ENCODE measurements around the gene SLC16A7. TPM values are rescaled to one million over a fixed set of nuclear protein-coding genes. Genes with fewer than 3 reads are reported as not detected.

Gene SLC16A7
- total and polyA plus RNA-seq, 2 of the 8 experiments (the other 6 are each of a cell fraction or from before 2014, with no cell fraction given): 0.74 to 4.3 TPM

DNA sequence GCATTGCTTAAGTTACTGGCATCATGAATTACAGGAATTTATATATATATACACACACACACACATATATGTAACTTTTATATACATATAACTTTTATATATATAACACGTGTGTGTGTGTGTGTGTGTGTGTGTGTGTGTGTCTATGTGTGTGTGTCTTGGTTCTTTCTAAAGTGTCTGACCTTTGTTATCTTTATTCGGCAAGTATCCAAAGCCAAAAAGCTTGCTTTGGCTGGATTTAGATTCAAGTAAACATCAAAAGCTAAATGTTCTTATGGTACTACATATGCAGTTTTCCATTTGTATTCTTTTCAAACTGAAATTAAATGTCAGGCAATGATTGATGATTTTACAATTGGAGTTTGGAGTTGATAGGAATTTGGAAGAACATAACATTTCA lies 69.9 kb downstream of the SLC16A7 start:
- no peaks in the 10 kb centered on the region for H3K36me3 ChIP-seq (ENCODE audit: control insufficient read depth in 2 of 4, insufficient read depth in 4 of 4, low read length in 3 of 4)
- WGBS, 2 experiments (ENCODE audit: extremely low coverage in 1 of 2, insufficient coverage in 1 of 2, insufficient read length in 1 of 2, insufficient replicate concordance in 2 of 2, low coverage in 1 of 2, low lambda C conversion rate in 2 of 2, missing lambda C conversion rate in 1 of 2): 88% methylated on average over 2 of the region's 2 CpGs; no CpG with 5 or more reads in 1 of the 2 experiments
- H3K27ac ChIP-seq (ENCODE audit: low read depth, low read length): no peak overlapping the region
- DNase-seq (ENCODE audit: low read depth in 1 of 2, low spot score in 2 of 2) (no peak), FAIRE-seq (no peak)
- no peak overlapping the region for H2BK15ac ChIP-seq (ENCODE audit: low read length)
- H2BK5ac ChIP-seq (ENCODE audit: low read depth, low read length): no peak overlapping the region
- H2BK120ac ChIP-seq (replicated peaks; ENCODE audit: low read depth, low read length): no peak overlapping the region
- H2BK12ac ChIP-seq (ENCODE audit: low read depth, low read length): no peak overlapping the region
- no peak overlapping the region for H3K23ac ChIP-seq (ENCODE audit: insufficient read length)
- peaks cover 15 to 18% of the 10 kb centered on the region in 2 experiments for H3K9me3 ChIP-seq (ENCODE audit: insufficient read depth in 2 of 2, low read depth in 1 of 2, low read length in 1 of 2)
- H3K4ac ChIP-seq (replicated peaks; ENCODE audit: insufficient read length, low read depth, low read length): no peak overlapping the region
- ChIA-PET CTCF (ENCODE audit: partially characterized antibody) (interaction anchor here (0.7 kb wide), 2 partner anchors 15 to 18 kb away, joined by 3 read pairs; no protein-coding TSS in a partner anchor), POLR2A (ENCODE audit: partially characterized antibody) (no interaction called here)
- H3K9ac ChIP-seq (replicated peaks in 1 of 4; ENCODE audit: extremely low read depth in 1 of 4, low read depth in 3 of 4, low read length in 3 of 4): no peak overlapping the region
- no peak overlapping the region for H2AK5ac ChIP-seq (ENCODE audit: low read depth, low read length)
- no peak overlapping the region for H4K91ac ChIP-seq (replicated peaks; ENCODE audit: insufficient read length, low read length)
- no peak overlapping the region for H3K14ac ChIP-seq (ENCODE audit: insufficient read length)
- H2AFZ ChIP-seq (ENCODE audit: low read length): no peak overlapping the region
- no peaks in the 10 kb centered on the region for H3K79me1 ChIP-seq (ENCODE audit: low read depth, low read length)
- H3K56ac ChIP-seq (replicated peaks; ENCODE audit: insufficient read length, low read depth, low read length): no peak overlapping the region
- no peak overlapping the region for H2BK20ac ChIP-seq (ENCODE audit: low read length)
- H4K5ac ChIP-seq (ENCODE audit: insufficient read length, low read depth, low read length): no peak overlapping the region
- H3K4me2 ChIP-seq (ENCODE audit: insufficient read depth in 1 of 2, low read depth in 2 of 2, low read length in 2 of 2): no peak overlapping the region
- no peak overlapping the region for H3K4me3 ChIP-seq (ENCODE audit: extremely low read depth in 1 of 4, insufficient read depth in 2 of 4, low read depth in 3 of 4, low read length in 4 of 4)
- no peak overlapping the region for H4K8ac ChIP-seq (ENCODE audit: extremely low read depth, insufficient read depth, low read length)
- H3K27me3 ChIP-seq (replicated peaks in 1 of 4; ENCODE audit: control insufficient read depth in 3 of 4, extremely low read depth in 1 of 4, insufficient read depth in 3 of 4, low read length in 3 of 4): no peaks in the 10 kb centered on the region
- H4K20me1 ChIP-seq (replicated peaks in 1 of 2; ENCODE audit: control insufficient read depth in 1 of 2, insufficient read depth in 2 of 2, low read length in 2 of 2): no peaks in the 10 kb centered on the region
- H3K23me2 ChIP-seq (ENCODE audit: low read depth, low read length): no peaks in the 10 kb centered on the region; the same call in 1 of the 2 replicates
- H3K4me1 ChIP-seq (replicated peaks in 1 of 4; ENCODE audit: control insufficient read depth in 3 of 4, insufficient read depth in 4 of 4, low read length in 3 of 4): no peaks in the 10 kb centered on the region
- no peak overlapping the region for H3K18ac ChIP-seq (ENCODE audit: extremely low read depth, low read length)
- H3K79me2 ChIP-seq (ENCODE audit: control insufficient read depth in 1 of 2, insufficient read depth in 2 of 2, low read length in 2 of 2): no peaks in the 10 kb centered on the region
- TF ChIP-seq CEBPB (IDR thresholded peaks at IDR 0.05; ENCODE audit: low read depth, low read length): no peak
- TF ChIP-seq SUZ12 (IDR thresholded peaks at IDR 0.05; ENCODE audit: low read length): no peak

Data from H1 (cell line).